ENCODE results near the gene TMA7B.

TMA7B gene

DNA sequence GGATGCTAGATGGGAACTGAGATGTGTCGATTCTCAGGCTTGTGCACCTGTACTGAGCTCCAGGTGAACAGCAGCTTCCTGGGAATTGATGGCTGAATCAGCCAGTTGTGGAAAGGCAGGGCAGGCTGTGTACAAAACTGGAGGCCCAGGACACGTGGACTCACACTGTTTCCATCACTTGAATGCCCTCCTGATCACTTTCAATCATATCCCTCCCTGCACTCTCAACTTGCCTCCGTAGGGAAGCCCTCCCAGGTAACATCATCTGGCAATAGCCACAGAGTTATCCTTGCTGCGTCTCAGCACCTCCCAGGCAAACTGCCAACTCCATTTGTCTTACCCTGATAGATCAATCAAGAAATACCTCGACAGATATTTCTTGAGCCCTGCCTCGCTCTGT lies 44.6 kb downstream of the TMA7B start:
- DNase-seq = no peak

DNA sequence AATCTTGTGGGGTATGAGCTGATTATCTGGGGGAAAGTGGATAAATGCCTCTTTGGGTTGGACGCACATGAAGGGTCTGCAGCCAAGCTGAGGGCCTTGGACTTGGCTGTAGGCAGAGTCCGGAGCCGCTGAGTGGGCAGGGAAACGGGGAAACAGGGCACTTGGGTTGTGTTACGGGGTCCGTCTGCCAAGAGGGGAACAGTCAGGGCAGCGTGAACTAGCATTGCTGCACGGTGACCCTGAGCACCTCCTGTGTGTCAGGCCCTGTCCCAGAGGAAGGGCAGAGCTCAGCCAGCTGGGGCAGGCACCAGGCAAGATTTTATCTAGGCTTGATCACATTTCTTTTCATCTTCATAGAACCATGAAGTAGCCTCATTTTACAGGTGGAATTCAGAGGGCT lies 46.4 kb downstream of the TMA7B start:
- no peak for DNase-seq

DNA sequence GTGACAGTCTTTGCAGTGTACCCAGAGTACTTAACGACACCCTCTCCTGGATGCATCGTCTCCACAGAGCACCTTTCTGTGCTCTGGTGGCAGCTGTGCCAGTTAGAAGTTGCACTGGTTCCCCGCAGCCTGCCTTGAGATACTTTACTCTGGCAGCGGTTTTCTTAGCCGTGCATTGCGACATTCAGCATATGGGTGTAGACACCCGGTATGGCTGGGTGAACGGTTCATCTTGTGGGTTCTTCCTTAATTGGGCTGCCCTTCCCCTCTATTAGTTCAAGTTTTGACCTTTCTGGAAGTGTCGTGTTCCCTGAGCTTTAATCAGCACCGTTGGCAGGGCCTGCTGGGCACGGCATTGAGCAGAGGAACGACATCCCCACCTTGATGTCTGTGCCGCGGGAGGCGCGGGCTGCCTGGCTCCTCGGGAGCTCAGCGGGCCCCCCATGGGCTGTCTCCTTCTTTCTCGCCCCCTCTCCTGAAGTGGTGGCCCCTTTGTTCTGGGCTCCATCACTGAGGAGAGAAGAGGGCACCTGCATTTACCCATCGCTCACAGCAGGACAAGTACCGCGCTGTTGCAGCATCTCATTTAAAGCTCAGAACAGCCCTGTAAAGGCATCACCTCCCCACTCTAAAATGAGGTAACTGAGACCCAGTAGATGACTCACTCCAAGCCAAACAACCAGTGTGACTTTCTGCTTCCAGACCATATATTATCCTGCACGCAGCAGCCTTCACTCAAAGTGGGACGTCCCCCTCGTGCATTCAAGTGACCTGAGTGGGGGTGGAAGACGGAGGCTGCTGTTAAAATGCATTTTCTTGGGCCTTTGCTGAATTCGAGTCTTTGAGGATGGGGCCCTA lies 47.9 kb downstream of the TMA7B start:
- no peak for DNase-seq

GRCh38 chr22:40008726-40009291 lies 48.6 kb downstream of the TMA7B start:
- no peak for DNase-seq

- DNase-seq = peak; percentile 40
Measured at GRCh38 chr22:40009292-40009774, 49.1 kb downstream of the TMA7B start.

GRCh38 chr22:40009951-40010671 lies 49.9 kb downstream of the TMA7B start:
- no peak for DNase-seq

- DNase-seq = no peak
Measured at GRCh38 chr22:40010746-40011145, 50.5 kb downstream of the TMA7B start.

Measured in RPMI8226 (cell line).